CD4-positive, alpha-beta T cell (primary cell): Measurements from ENCODE around the gene MYH10. TPM values are rescaled to one million over a fixed set of nuclear protein-coding genes. Genes with fewer than 3 reads are reported as not detected.

Experiments
- ATAC-seq: fragments of 200-7000 bp; cut with Tn5 transposase; one replicate; pipeline ENCODE4 v1.10.0; 2022; ENCODE audit warnings: mild to moderate bottlenecking; ENCODE audit not compliant: poor library complexity
- CTCF ChIA-PET: fragments of 350-600 bp; sonication (Branson Sonifier 250); formaldehyde crosslinking; loops from one replicate; lab custom pipeline; 2021; ENCODE audit warnings: antibody characterized with exemption, inconsistent platforms; lab: Charles Lee
- POLR2A ChIA-PET: fragments of 350-600 bp; sonication (Branson Sonifier 250); formaldehyde crosslinking; loops from one replicate; lab custom pipeline; 2021; ENCODE audit warnings: antibody characterized with exemption, inconsistent platforms; lab: Charles Lee
- DNase-seq, 14 experiments: peaks; one replicate each; pipeline ENCODE4 v3.0.0-alpha.2; 2013 to 2020; ENCODE audit warnings: mixed read lengths in 2 of 14
- H3K27ac ChIP-seq, 2 donors: one replicate each; pipeline versions ENCODE4 v1.5.1 to v1.7.0; 2013; ENCODE audit warnings: low read length in 2 of 2, low read depth in 1 of 2, mild to moderate bottlenecking in 1 of 2
- H3K27me3 ChIP-seq, 2 experiments: 1 replicate in 1 of 2; 2 replicates in 1 of 2; pipeline versions ENCODE4 v1.6.1 to v1.7.0; 2013; ENCODE audit warnings: low read length in 2 of 2, control low read depth in 1 of 2, mild to moderate bottlenecking in 1 of 2, moderate library complexity in 1 of 2; ENCODE audit not compliant: insufficient read depth in 2 of 2, control insufficient read depth in 1 of 2
- H3K36me3 ChIP-seq: one replicate; pipeline ENCODE4 v1.6.1; 2013; ENCODE audit warnings: low read length, control low read depth; ENCODE audit not compliant: insufficient read depth
- H3K4me1 ChIP-seq: one replicate; pipeline ENCODE4 v1.6.1; 2013; ENCODE audit warnings: low read length, control low read depth; ENCODE audit not compliant: insufficient read depth
- H3K4me3 ChIP-seq: one replicate; pipeline ENCODE4 v1.5.1; 2013; ENCODE audit warnings: mild to moderate bottlenecking, low read length, moderate library complexity
- H3K9me3 ChIP-seq, 2 experiments: 1 replicate in 1 of 2; 2 replicates in 1 of 2; pipeline versions ENCODE4 v1.6.1 to v1.7.0; 2013; ENCODE audit warnings: low read length in 2 of 2, mild to moderate bottlenecking in 2 of 2, control low read depth in 1 of 2, moderate library complexity in 1 of 2; ENCODE audit not compliant: control insufficient read depth in 1 of 2, insufficient read depth in 1 of 2
- H3K27ac Mint-ChIP-seq: one replicate; pipeline ENCODE4 v1.8.0; 2020; ENCODE audit warnings: mixed read lengths
- H3K27me3 Mint-ChIP-seq: one replicate; pipeline ENCODE4 v1.8.0; 2021; ENCODE audit warnings: mixed read lengths
- H3K36me3 Mint-ChIP-seq: one replicate; pipeline ENCODE4 v1.8.0; 2021; ENCODE audit warnings: low read depth, mixed read lengths
- H3K4me1 Mint-ChIP-seq: one replicate; pipeline ENCODE4 v1.8.0; 2021; ENCODE audit warnings: low read depth, mixed read lengths
- H3K4me3 Mint-ChIP-seq: one replicate; pipeline ENCODE4 v1.8.0; 2020; ENCODE audit warnings: mild to moderate bottlenecking, mixed read lengths
- H3K9me3 Mint-ChIP-seq: one replicate; pipeline ENCODE4 v1.8.0; 2020; ENCODE audit warnings: mixed read lengths
- intact Hi-C, 2 experiments: fragments of 100-400 bp; cut with DNase I in 1 of 2; cut with micrococcal nuclease in 1 of 2; formaldehyde crosslinking; loops; one replicate each; pipeline versions ENCODE4 v1.15.1 to v1.9.0; 2023 to 2025; cut with DNase I, micrococcal nuclease
- total RNA-seq, 174 experiments: library from RNA in 2 of 174; stranded (reverse) in 2 of 174; gene quantifications; one replicate each; pipeline ENCODE4 v1.2.3 and lab custom pipeline; 2021 to 2026
- TF ChIP-seq, protein P1 (sequence below): fragments of 200-600 bp; IDR thresholded peaks from one replicate; pipeline ENCODE4 v1.8.0; 2022; ENCODE audit warnings: antibody characterized with exemption, mild to moderate bottlenecking

Gene MYH10
- total RNA-seq, 2 experiments from 2014 or later, result 1.5 to 1.9 TPM

DNA sequence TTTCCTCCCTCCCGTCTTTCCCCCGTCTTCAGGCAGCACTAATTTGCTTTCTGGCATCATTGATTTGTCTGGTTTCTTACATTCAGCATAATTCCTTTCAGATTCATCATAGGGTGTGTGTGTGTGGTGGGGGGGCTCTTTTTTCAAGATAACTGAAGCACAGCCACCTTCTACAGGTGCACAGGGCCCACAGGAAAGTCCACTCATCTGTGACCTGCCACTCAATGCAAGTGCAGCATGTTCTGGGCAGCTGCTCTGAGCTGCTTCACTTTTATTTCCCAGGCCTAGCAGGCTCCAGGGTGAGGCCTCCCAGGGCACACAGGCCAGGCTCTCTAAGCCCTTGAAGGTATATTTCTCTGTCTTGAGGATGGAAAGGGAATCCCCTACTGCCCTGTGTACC lies 35.2 kb upstream of the MYH10 start:
- ATAC-seq (no peak), DNase-seq (no peak)
- peaks cover 0 to 8% of the 10 kb centered on the region in 2 experiments for H3K27me3 ChIP-seq
- H3K4me1 Mint-ChIP-seq, result no peaks in the 10 kb centered on the region
- H3K4me3 Mint-ChIP-seq, result no peak overlapping the region
- no peaks in the 10 kb centered on the region for H3K36me3 ChIP-seq
- H3K9me3 Mint-ChIP-seq, result no peaks in the 10 kb centered on the region
- TF ChIP-seq, protein P1, sequence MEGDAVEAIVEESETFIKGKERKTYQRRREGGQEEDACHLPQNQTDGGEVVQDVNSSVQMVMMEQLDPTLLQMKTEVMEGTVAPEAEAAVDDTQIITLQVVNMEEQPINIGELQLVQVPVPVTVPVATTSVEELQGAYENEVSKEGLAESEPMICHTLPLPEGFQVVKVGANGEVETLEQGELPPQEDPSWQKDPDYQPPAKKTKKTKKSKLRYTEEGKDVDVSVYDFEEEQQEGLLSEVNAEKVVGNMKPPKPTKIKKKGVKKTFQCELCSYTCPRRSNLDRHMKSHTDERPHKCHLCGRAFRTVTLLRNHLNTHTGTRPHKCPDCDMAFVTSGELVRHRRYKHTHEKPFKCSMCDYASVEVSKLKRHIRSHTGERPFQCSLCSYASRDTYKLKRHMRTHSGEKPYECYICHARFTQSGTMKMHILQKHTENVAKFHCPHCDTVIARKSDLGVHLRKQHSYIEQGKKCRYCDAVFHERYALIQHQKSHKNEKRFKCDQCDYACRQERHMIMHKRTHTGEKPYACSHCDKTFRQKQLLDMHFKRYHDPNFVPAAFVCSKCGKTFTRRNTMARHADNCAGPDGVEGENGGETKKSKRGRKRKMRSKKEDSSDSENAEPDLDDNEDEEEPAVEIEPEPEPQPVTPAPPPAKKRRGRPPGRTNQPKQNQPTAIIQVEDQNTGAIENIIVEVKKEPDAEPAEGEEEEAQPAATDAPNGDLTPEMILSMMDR, result no peak
- CTCF ChIA-PET, result no interaction called here
- H3K27me3 Mint-ChIP-seq, result peaks cover 18% of the 10 kb centered on the region
- H3K36me3 Mint-ChIP-seq, result no peaks in the 10 kb centered on the region
- no peak overlapping the region for H3K27ac Mint-ChIP-seq
- peaks cover 0 to under 1% of the 10 kb centered on the region in 2 experiments for H3K9me3 ChIP-seq
- H3K4me1 ChIP-seq, result no peaks in the 10 kb centered on the region
- no peak overlapping the region for H3K27ac ChIP-seq
- intact Hi-C loops, result no loop called here
- POLR2A ChIA-PET, result no interaction called here
- no peak overlapping the region for H3K4me3 ChIP-seq

DNA sequence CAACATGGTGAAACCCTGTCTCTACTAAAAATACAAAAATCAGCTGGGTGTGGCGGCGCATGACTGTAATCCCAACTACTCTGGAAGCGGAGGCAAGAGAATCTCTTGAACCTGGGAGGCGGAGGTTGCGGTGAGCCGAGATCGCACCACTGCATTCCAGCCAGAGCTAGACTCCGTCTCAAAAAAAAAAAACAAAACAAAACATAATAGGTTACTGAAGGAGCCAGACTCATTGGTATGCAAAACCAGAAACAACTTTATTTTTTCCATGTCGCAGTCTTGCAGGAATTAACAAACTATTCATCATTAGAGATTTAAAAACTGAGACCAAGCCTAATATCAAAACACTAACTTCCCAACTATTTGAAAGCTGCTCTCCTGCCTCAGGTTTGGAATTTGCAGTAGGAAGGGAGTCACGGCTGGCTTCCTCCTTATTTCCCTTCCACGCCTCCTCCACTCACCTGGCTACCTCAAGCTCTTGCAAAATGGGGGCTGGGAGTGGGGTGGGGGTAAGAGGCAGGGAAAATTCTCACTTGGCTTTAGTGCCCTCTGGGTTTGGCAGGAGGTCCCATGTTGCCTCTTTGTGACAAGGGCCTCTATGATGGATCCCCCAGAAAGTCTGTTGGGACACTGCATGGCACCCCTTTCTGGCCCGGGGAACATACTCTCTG lies 34.1 kb upstream of the MYH10 start:
- intact Hi-C loops, result no loop called here
- Mint-ChIP-seq H3K27me3 (peaks cover 14% of the 10 kb centered on the region), H3K4me1 (no peaks in the 10 kb centered on the region), H3K9me3 (no peaks in the 10 kb centered on the region), H3K4me3 (no peak overlapping the region), H3K36me3 (no peaks in the 10 kb centered on the region), H3K27ac (no peak overlapping the region)
- no peaks in the 10 kb centered on the region for H3K36me3 ChIP-seq
- ChIA-PET CTCF (no interaction called here), POLR2A (no interaction called here)
- H3K27ac ChIP-seq, result no peak overlapping the region
- no peaks in the 10 kb centered on the region for H3K4me1 ChIP-seq
- no peak for ATAC-seq
- TF ChIP-seq, protein P1, result no peak
- H3K9me3 ChIP-seq, result peaks cover 0 to 4% of the 10 kb centered on the region in 2 experiments
- no peak overlapping the region for H3K4me3 ChIP-seq
- DNase-seq, result no peak
- H3K27me3 ChIP-seq, result peaks cover 0 to 8% of the 10 kb centered on the region in 2 experiments

DNA sequence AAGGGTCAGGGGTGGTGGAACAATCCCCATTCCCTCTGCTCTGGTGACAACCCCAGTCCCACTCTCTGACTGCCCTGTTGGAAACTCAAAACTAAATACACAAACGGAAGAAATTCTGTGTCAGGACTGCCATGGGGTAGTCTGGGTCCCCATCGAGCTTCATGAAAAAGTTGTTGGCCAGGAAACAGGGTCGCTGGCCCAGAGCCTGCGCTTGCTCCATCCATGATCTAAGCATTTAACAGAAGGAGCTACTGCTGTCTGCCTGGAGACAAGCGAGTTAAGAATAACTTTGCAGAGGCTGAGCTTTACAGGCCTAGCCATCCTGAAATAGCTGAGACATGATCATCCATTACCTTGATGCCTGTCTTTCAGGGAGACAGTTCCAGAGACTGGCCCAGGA lies 32.4 kb upstream of the MYH10 start:
- ATAC-seq, result no peak
- Mint-ChIP-seq H3K36me3 (no peaks in the 10 kb centered on the region), H3K4me3 (no peak overlapping the region), H3K27ac (no peak overlapping the region), H3K9me3 (no peaks in the 10 kb centered on the region), H3K27me3 (peaks cover 10% of the 10 kb centered on the region), H3K4me1 (no peaks in the 10 kb centered on the region)
- Histone ChIP-seq H3K9me3 (peaks cover 0 to 4% of the 10 kb centered on the region in 2 experiments), H3K36me3 (no peaks in the 10 kb centered on the region), H3K4me1 (no peaks in the 10 kb centered on the region), H3K27ac (no peak overlapping the region), H3K27me3 (peaks cover 0 to 8% of the 10 kb centered on the region in 2 experiments), H3K4me3 (no peak overlapping the region)
- DNase-seq, result no peak
- TF ChIP-seq, protein P1, result no peak
- ChIA-PET POLR2A (no interaction called here), CTCF (no interaction called here)
- intact Hi-C loops, result no loop called here
